GM18502 (cell line): ENCODE data around the gene RPL32.
"Not testable (repeated sequence)": the region's sequence is repeated elsewhere in the genome, so short reads cannot be mapped to it uniquely, and the experiment has no call there.

Experiments used
- ATAC-seq: cut with Tn5 transposase; IDR thresholded peaks from one replicate; pipeline ENCODE4 v1.9.1; 2021; ENCODE audit warnings: mild to moderate bottlenecking; ENCODE audit not compliant: unreplicated experiment, poor library complexity

RPL32 gene

DNA sequence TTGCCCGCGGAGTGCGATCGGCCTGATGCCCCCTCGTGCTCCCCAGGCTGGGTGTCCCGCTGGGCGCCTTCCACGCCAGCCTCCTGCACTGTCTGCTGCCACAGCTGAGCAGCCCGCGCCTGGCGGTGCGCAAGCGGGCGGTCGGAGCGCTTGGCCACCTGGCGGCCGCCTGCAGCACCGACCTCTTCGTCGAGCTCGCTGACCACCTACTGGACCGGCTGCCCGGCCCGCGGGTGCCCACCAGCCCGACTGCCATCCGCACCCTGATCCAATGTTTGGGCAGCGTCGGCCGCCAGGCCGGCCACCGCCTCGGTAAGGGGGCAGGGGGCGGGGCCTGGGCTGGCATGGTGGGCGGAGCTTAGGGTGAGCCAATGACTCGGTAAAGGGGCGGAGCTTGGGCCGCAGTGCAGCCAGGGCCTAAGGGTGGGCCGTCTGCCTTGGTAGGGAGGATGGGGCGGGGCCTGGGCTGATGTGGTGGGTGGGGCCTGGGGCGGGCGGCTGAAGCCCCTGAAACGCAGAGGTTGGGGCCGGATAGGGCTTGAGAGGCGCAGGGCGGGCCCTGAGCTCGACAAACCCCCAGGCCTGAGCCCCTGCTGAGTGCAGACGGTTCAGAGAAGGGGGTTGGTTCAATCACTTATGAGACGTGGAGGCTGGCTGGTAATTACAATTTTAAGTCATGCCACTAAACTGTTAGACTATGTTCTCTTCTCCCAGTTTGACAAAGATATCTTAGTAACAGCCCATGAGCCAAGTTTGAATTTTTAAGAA is 31.2 kb downstream of the RPL32 start:
- peak; percentile 99 for ATAC-seq

- no peak for ATAC-seq
These were observed 31.9 kb downstream of the RPL32 start for GRCh38 chr3:12809435-12809834.

DNA sequence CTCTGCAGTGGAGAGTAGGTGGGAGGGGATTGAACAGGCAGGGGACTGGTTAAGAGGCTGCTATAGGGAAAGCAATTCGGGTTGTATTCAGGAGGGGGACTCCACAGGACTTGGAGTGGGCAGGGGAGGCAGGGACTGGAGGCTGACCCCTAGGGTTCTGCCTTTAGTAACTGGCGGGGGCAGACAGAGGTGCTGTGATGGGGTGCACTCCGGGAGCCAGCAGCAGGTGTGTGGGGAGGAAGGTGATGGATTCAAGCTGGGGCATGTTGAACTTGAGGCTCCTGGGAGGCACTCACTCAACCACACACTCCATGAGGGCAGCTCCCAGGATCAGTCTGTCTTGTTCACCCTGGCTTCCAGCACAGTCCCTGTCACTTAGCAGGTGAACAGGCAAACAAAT is 32.4 kb downstream of the RPL32 start:
- ATAC-seq, result no peak

DNA sequence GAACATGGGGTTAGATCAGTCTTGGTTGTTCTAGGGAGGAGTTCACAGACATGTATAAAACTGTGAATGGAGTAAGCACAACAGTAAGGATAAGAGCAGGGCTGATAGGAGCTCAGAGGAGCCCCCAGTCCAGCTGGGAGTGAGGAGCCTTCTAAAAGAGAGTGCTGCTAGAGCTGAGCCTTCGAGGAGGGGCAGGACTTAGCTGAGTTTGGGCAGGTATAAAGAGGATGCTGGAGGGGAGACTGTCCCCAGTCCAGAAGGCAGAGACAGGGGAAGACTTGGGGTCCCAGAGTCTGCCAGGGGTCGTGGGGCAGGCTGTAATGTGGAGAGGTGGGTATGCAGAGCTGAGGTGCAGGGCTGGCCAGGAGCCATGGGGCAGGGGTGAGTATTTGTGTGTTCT is 32.8 kb downstream of the RPL32 start:
- no peak for ATAC-seq

- ATAC-seq, result no peak
These were observed 33.6 kb downstream of the RPL32 start for GRCh38 chr3:12807601-12808359.

GRCh38 chr3:12807066-12807465 is 34.3 kb downstream of the RPL32 start:
- no peak for ATAC-seq

DNA sequence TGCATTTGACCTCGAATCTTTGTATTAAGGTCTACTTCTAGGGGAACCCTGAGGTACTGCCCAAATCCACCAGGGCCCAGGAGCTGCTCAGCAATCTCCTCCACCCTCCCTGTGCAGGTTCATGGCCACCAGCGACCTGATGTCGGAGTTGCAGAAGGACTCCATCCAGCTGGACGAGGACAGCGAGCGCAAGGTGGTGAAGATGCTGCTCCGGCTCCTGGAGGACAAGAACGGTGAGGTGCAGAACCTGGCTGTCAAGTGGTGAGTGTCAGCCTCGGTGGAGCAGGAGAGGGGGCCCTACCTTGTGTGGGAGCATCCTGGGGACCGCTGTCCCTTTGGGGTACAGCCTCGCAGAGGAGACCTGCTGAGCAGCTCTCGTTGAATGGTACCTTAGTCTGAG is 38.0 kb downstream of the RPL32 start:
- no peak for ATAC-seq

- ATAC-seq, result no peak
These were observed 41.6 kb downstream of the RPL32 start for GRCh38 chr3:12799525-12800440.

GRCh38 chr3:12798559-12799179 is 42.7 kb downstream of the RPL32 start:
- ATAC-seq, result no peak

GRCh38 chr3:12797892-12798558 is 43.3 kb downstream of the RPL32 start:
- no peak for ATAC-seq

DNA sequence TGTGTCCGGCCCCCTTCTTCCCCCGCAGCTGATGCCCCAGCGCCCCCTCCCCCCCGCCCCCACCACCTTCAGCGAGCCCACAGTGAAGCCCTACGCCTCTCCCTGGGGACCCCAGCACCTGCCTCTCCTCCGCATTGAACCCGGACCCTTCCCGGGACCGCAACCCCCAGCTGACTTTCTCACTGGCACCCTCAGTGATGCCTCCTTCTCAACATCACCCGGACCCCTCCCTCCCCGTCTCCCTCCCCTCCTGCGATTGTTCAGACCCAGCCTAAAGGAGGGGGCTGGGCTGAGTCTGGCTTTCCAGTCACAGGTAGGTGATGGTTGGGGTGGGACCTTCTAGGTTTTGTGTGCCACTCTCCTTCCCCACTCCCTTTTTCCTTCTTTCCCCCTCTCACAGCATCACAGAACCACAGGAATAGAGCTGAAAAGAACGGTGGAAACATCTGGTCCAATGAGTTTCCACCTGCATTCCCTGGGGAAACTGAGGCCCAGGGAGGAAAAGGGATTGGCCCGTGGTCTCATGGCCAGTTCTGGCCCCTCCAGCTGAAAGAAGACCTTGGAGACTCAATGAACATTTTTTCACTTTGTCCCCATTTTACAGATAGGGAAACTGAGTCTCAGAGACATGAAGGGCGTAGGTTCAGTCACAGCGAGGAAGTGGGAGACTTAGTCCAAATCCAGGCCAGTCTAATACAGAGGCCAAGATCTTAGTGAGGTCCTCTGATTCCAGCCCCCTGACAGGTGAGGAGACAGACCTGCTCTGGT is 44.1 kb downstream of the RPL32 start:
- ATAC-seq, result no peak

GRCh38 chr3:12796171-12797123 is 44.9 kb downstream of the RPL32 start, which contains the start of gene CAND2:
Gene CAND2 (plus strand): TSS chr3:12796680. CDS start chr3:12796721, 41 bp downstream.
- peak; percentile 47 for ATAC-seq

DNA sequence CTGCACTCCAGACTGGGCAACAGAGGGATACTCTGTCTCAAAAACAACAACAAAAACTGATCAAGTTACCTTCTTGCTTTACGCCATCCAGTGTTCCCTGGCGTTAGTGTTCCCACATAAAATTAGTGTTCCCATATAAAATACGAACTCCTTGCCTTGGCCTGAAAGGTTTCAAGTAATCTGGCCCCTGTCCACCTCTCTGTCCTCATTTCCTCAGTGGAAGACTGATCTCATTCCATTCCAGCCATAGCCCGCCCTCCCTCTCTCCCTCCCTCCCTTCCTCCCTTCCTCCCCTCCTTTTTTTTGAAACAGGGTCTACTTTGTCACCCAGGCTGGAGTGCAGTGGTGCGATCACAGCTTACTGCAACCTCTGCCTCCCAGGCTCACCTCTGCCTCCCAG is 47.7 kb downstream of the RPL32 start:
- no peak for ATAC-seq

DNA sequence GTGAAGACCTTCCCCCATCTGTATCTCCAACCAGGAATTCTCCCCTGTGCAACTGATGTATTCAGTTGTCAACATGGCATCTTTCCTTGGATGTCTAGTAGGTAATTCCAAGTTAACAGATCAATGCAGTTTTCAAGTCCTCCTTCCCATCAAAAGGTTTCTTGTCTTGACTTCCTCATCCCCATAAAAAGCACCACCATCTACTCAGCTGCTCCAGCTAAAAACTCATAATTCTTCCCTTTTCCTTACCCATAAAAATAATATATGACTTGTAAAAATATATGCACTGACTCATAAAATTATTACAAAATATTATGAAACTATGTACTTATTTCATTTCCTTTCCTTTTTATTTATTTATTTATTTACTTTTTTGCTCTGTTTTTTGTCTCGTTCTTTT is 49.9 kb downstream of the RPL32 start:
- no peak for ATAC-seq

DNA sequence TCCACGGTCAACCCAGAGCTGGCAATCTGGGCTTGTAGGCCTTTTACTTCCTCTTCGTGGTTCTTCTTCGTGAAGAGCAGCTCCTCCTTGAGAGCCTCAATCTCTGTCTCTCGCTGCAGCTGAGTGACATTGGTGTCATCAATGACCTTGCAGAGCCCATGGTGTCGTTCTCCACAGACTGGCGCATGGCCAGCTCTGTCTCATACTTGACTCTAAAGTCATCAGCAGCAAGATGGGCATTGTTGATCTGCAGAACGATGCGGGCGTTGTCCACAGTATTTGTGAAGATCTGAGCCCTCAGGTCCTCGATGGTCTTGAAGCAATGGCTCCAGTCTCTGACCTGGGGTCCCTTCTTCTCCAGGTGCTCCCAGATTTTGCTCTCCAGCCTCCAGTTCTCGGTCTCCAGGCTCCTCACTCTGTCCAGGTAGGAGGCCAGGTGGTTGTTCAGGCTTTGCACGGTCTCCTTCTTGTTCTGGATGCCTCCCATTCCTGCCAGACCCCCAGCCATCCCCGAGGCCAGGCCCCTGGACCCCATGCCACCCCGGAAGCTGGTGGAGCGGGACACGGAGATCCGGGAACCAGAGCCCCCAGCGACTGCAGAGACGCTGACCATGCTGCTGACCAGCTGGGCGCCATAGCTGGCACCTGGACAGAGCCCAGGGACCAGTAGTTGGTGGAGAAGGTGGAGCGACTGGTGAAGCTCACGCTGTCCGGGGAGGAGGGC is 53.2 kb downstream of the RPL32 start:
- ATAC-seq, result not testable (repeated sequence)

DNA sequence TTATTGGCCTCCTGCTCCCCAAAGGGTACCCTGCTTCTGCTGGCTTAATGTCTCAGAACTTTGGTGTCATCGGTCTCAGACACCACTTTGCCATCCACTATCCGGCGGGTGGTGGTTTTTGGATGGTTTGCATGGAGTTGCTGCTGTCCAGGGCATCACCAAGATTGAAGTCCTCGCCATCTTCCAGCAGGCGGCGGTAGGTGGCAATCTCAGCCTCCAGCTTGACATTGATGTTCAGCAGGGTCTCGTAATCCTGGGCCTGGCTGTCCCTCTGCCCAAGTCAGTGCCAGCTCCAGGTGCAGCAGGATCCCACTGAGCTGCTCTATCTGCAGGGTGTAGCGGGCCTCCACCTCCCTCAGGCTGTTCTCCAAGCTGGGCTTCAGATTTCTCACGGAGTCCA is 54.0 kb downstream of the RPL32 start:
- not testable (repeated sequence) for ATAC-seq

GRCh38 chr3:12785096-12785495 is 56.3 kb downstream of the RPL32 start:
- ATAC-seq, result no peak
